HUES6 (cell line): Measurements from ENCODE around the gene EAPP.
"Not testable (repeated sequence)": the region's sequence is repeated elsewhere in the genome, so short reads cannot be mapped to it uniquely, and the experiment has no call there.

Experiments used
- H3K27ac ChIP-seq: 2 replicates; pipeline ENCODE4 v1.7.0; 2013; ENCODE audit warnings: low read depth, mild to moderate bottlenecking, low read length, inconsistent platforms
- H3K27me3 ChIP-seq: 2 replicates; pipeline ENCODE4 v1.6.1; 2013; ENCODE audit warnings: low read length; ENCODE audit not compliant: control insufficient read depth, insufficient read depth
- H3K36me3 ChIP-seq: 2 replicates; pipeline ENCODE4 v1.6.1; 2013; ENCODE audit warnings: low read length; ENCODE audit not compliant: control insufficient read depth, insufficient read depth
- H3K4me1 ChIP-seq: 2 replicates; pipeline ENCODE4 v1.6.1; 2013; ENCODE audit warnings: low read length; ENCODE audit not compliant: control insufficient read depth, insufficient read depth
- H3K4me3 ChIP-seq: 2 replicates; pipeline ENCODE4 v1.5.1; 2013; ENCODE audit warnings: low read depth, low read length
- H3K9ac ChIP-seq: one replicate; pipeline ENCODE4 v1.6.1; 2013; ENCODE audit warnings: mild to moderate bottlenecking, low read length
- H3K9me3 ChIP-seq: 2 replicates; pipeline ENCODE4 v1.6.1; 2013; ENCODE audit warnings: low read depth, low read length; ENCODE audit not compliant: control insufficient read depth, insufficient read depth

EAPP gene

GRCh38 chr14:34539407-34540180 lies at the start of gene EAPP:
Gene EAPP (minus strand): TSS chr14:34539701. CDS start chr14:34539628, 73 bp downstream.
- H3K4me1 ChIP-seq, result peaks cover 4% of the 10 kb centered on the region
- peak within 1 kb of the TSS; percentile 83 for H3K9ac ChIP-seq
- H3K36me3 ChIP-seq, result peaks cover 6% of the 10 kb centered on the region
- no peaks in the 10 kb centered on the region for H3K9me3 ChIP-seq
- peak within 1 kb of the TSS; percentile 70 for H3K27ac ChIP-seq
- peak within 1 kb of the TSS; percentile 82 for H3K4me3 ChIP-seq
- H3K27me3 ChIP-seq, result no peaks in the 10 kb centered on the region

- Histone ChIP-seq H3K9me3 (no peaks in the 10 kb centered on the region), H3K27ac (no peak overlapping the region), H3K36me3 (peaks cover 49% of the 10 kb centered on the region), H3K4me3 (no peak overlapping the region), H3K27me3 (no peaks in the 10 kb centered on the region), H3K9ac (no peak overlapping the region), H3K4me1 (no peaks in the 10 kb centered on the region)
These were observed 44.0 kb upstream of the EAPP start for GRCh38 chr14:34583525-34583924.

GRCh38 chr14:34582117-34582680 lies 42.7 kb upstream of the EAPP start:
- Histone ChIP-seq H3K4me3 (no peak overlapping the region), H3K4me1 (no peaks in the 10 kb centered on the region), H3K27ac (no peak overlapping the region), H3K36me3 (peaks cover 54% of the 10 kb centered on the region), H3K9me3 (no peaks in the 10 kb centered on the region), H3K9ac (no peak overlapping the region), H3K27me3 (no peaks in the 10 kb centered on the region)

GRCh38 chr14:34580381-34580780 lies 40.9 kb upstream of the EAPP start:
- no peak overlapping the region for H3K9ac ChIP-seq
- H3K4me1 ChIP-seq, result no peaks in the 10 kb centered on the region
- H3K9me3 ChIP-seq, result no peaks in the 10 kb centered on the region
- peaks cover 48% of the 10 kb centered on the region for H3K36me3 ChIP-seq
- no peak overlapping the region for H3K27ac ChIP-seq
- no peaks in the 10 kb centered on the region for H3K27me3 ChIP-seq
- H3K4me3 ChIP-seq, result no peak overlapping the region

- H3K27me3 ChIP-seq, result no peaks in the 10 kb centered on the region
- no peaks in the 10 kb centered on the region for H3K4me1 ChIP-seq
- no peak overlapping the region for H3K4me3 ChIP-seq
- H3K27ac ChIP-seq, result no peak overlapping the region
- H3K9me3 ChIP-seq, result no peaks in the 10 kb centered on the region
- no peak overlapping the region for H3K9ac ChIP-seq
- H3K36me3 ChIP-seq, result peaks cover 45% of the 10 kb centered on the region
These were observed 32.3 kb upstream of the EAPP start for GRCh38 chr14:34571771-34572170.

GRCh38 chr14:34569750-34570149 lies 30.2 kb upstream of the EAPP start:
- Histone ChIP-seq H3K4me3 (no peak overlapping the region), H3K36me3 (peaks cover 50% of the 10 kb centered on the region), H3K9me3 (no peaks in the 10 kb centered on the region), H3K27ac (no peak overlapping the region), H3K4me1 (no peaks in the 10 kb centered on the region), H3K9ac (no peak overlapping the region), H3K27me3 (no peaks in the 10 kb centered on the region)

- Histone ChIP-seq H3K27ac (no peak overlapping the region), H3K4me3 (no peak overlapping the region), H3K27me3 (no peaks in the 10 kb centered on the region), H3K9me3 (no peaks in the 10 kb centered on the region), H3K36me3 (peaks cover 50% of the 10 kb centered on the region), H3K4me1 (no peaks in the 10 kb centered on the region), H3K9ac (no peak overlapping the region)
These were observed 29.3 kb upstream of the EAPP start for GRCh38 chr14:34568803-34569202.

- Histone ChIP-seq H3K36me3 (peaks cover 30% of the 10 kb centered on the region), H3K9me3 (no peaks in the 10 kb centered on the region), H3K4me1 (no peaks in the 10 kb centered on the region)
These were observed 23.3 kb upstream of the EAPP start for GRCh38 chr14:34562776-34563150.

GRCh38 chr14:34562037-34562775 lies 22.7 kb upstream of the EAPP start:
- not testable (repeated sequence) for H3K27ac ChIP-seq

More at GRCh38 chr14:34562776-34563150, 23.3 kb upstream of the EAPP start:
- H3K9ac ChIP-seq, result no peak overlapping the region
- no peak overlapping the region for H3K27ac ChIP-seq
- H3K4me3 ChIP-seq, result no peak overlapping the region
- H3K27me3 ChIP-seq, result no peaks in the 10 kb centered on the region

GRCh38 chr14:34556498-34556829 lies 17.0 kb upstream of the EAPP start:
- H3K27me3 ChIP-seq, H3K4me1 ChIP-seq, H3K36me3 ChIP-seq, H3K4me3 ChIP-seq, H3K27ac ChIP-seq, H3K9me3 ChIP-seq, H3K9ac ChIP-seq: not testable (repeated sequence)

More at GRCh38 chr14:34562037-34562775, 22.7 kb upstream of the EAPP start:
- not testable (repeated sequence) for H3K9me3 ChIP-seq, H3K9ac ChIP-seq, H3K4me3 ChIP-seq, H3K27me3 ChIP-seq, H3K4me1 ChIP-seq
- peaks cover 24% of the 10 kb centered on the region for H3K36me3 ChIP-seq
